ENCODE results near the gene TMEM9. TPM values are rescaled to one million over a fixed set of nuclear protein-coding genes. Genes with fewer than 3 reads are reported as not detected.

TMEM9 gene
- total RNA-seq, result 50.2 and 60.9 TPM in 2 replicates

DNA sequence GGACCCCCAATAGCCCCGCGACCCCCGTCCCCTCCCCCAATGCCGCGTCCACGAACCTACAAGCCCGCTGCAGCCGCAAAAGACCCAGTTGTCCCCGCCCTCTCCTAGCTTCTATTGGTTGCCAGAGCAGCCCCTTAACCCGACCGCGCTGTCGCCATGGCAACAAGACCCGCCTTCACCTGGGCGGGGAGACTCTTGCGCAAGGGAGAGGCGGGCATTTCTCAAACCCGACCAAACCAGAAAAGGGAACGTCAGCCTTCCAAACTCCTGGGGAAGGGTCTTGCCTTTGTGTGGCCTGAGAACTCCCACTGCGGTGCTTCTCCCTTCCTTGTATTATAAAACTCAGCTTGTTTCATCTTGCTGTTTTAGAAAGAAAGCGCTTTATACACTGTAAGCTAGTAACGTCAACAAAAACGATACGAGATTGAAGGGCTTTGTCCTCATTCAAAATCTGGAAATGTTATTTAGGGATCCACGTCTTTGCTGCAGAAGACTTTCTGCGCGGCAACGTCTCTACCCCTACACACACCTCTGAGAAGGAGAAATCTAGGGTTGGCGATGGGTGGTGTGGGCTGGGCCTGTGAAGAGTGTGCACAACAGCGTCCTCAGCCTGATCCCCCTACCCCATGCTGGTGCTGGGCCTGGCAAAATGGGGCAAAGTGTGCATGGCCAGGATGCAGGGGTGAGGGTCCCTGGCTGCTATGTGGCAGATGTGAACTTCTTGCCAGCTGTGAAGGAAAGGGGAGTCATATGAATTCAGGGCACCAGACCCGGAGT, at the start of gene TMEM9:
Gene TMEM9, minus strand, starts transcription at position 86 of the 777 bp plus-strand sequence. CDS start 551 bp downstream, outside the sequence.

DNA sequence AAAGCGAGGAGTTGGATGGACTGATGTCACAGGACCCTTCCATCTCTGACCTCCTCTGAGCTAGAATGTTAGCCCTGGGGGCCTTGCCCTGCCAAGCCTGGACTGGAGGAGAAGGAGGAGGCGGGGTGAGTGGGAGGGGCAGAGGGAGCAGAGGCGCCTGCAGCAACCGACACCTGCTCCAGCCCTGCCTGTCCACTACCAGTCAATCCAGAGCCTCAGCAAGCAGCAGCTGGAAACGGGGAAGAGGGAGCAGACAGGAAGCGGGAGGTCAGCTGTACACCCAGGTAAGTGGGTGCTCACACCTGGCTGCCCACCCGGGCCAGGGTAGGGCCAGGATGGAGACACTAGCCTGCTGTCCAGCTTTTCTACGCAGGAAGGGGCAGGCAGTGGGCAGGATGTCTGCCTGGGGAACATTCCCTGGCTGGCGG, 36.4 kb upstream of the TMEM9 start, which contains the start of gene IGFN1:
Gene IGFN1, plus strand, starts transcription at position 201 of the 428 bp plus-strand sequence. CDS start 2,470 bp downstream, outside the sequence.

DNA sequence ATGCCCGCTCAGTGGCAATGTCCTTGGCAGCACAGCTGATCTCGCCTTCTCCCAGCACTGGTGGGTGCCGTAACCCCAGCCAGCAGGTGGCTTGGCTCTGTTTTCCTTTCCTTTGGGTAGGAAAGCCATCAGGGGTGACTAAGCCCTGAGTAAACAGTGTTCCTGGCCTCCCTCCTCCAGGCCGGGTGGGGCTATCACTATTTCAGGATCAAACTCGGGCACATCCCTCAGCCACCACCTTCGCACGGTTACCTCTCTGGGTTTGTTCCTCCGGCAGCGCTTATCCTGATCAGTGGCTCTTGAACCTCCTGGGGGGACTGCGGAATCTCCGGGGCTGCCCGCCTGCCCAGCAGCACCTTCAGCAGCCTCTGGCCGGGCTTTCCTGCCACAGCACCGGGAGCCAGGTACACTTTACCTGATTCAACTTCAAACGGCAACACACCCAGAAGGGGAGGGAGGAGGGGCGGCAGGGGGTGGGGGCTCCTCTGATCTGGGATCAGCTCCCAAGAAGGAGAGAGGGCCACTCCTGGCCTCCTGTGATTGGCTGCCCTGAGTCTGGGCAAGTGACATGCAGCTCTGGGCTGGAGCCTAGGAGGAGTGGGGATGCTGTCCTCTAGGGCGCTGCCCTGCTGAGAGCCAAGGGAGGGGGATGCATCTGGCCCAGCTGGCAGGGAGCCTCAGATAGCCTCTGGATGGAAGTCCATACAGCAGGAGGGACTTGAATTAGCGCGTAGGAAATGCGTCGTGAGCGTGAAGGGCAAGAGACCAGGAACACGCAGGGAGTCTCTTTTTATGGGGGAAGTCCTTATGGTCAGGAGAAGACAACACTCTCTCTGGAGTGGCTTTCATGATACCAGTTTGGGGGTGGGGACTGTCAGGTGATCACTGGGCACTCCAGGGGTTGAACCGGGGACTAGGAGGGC, 27.2 kb downstream of the TMEM9 start, which contains the start of gene ASCL5:
Gene ASCL5, minus strand, starts transcription at position 353 of the 923 bp plus-strand sequence. CDS start 11,812 bp downstream, outside the sequence.

DNA sequence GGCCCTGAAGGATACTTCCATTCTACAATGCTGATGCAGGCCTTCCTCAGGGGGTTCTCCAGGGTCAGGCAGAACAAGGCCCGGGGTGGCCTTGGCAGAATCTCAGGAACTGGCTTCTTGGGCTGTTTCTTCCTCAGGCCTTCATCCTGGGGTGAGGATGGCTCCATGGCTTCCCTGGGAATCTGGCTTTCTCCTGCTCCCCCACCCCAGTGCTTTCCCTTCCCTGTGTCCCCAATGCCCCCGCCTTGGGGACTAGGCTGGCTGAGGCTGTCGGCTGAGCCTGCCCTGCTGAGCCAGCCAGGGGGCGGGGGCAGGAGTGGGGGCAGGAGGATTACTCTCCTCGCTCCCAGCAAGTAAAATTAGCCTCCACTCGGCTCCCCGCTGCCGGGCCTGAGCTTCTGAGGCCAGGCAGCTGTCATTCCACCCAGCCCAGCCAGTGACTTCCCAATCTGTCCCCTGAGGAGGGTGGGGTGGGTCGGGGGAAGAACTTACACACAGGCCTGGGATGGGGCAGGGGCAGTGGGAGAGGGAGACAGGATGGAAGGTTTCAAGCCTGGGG, 42.0 kb downstream of the TMEM9 start, which contains the start of gene CACNA1S:
Gene CACNA1S, minus strand, starts transcription at position 254 of the 559 bp plus-strand sequence. Its CDS starts 87 bp downstream, at position 167.

Other genes starting within 250 kb of the TMEM9 start
- 0.29 and 0.31 TPM in 2 replicates for gene KIF21B, start 130.8 kb downstream of the TMEM9 start, total RNA-seq
- gene CACNA1S, start 42.0 kb downstream of the TMEM9 start, total RNA-seq, result not detected in 2 replicates
- gene ASCL5, start 27.3 kb downstream of the TMEM9 start, total RNA-seq, result 0.34 TPM in 1 of 2 replicates, not detected in the other
- not detected in 2 replicates for gene IGFN1, start 36.4 kb upstream of the TMEM9 start, total RNA-seq
- gene PKP1, start 129.0 kb upstream of the TMEM9 start, total RNA-seq, result 0.15 and 0.19 TPM in 2 replicates
- gene TNNT2, start 223.2 kb upstream of the TMEM9 start, total RNA-seq, result 0.78 TPM in 1 of 2 replicates, not detected in the other
- not detected in 2 replicates for gene LAD1, start 244.8 kb upstream of the TMEM9 start, total RNA-seq